ENCODE measurements around the gene SPART. TPM values are rescaled to one million over a fixed set of nuclear protein-coding genes. Genes with fewer than 3 reads are reported as not detected.

SPART gene
- total RNA-seq, 1 donor from 2014 or later, result 50.8 TPM

Other genes with a start within 250 kb of the SPART start
- 8.5 and 10.9 TPM in 2 replicates for gene DCLK1, start 215.0 kb downstream of the SPART start, total RNA-seq
- gene SOHLH2, start 131.8 kb downstream of the SPART start, total RNA-seq, result under 0.01 and 0.20 TPM in 2 replicates
- 0.65 and 1.2 TPM in 2 replicates for gene CCDC169, start 48.6 kb downstream of the SPART start, total RNA-seq
- 0.20 and 9.8 TPM in 2 replicates for gene CCNA1, start 86.1 kb upstream of the SPART start, total RNA-seq

All from lung microvascular endothelial cell (primary cell).